Dermis microvascular lymphatic vessel endothelial cell (primary cell): ENCODE measurements around the gene TMEM11. TPM values are rescaled to one million over a fixed set of nuclear protein-coding genes. Genes with fewer than 3 reads are reported as not detected.
A peak's percentile ranks its signal among the peaks of the same experiment; 100 is the strongest.
"Not testable (repeated sequence)": the region's sequence is repeated elsewhere in the genome, so short reads cannot be mapped to it uniquely, and the experiment has no call there.

Experiments
- DNase-seq, 2 donors: peaks; one replicate each; pipeline versions ENCODE4 v3.0.0 to v3.0.0-alpha.2; 2010; ENCODE audit warnings: low read depth in 2 of 2
- total RNA-seq: library from RNA; depleted of rRNA; stranded (reverse); fragments of >200 nt; gene quantifications from 2 replicates; pipeline ENCODE4 v1.2.1, GENCODE V29; 2014

The TMEM11 gene
- total RNA-seq, 1 donor from 2014 or later = 16.9 TPM

DNA sequence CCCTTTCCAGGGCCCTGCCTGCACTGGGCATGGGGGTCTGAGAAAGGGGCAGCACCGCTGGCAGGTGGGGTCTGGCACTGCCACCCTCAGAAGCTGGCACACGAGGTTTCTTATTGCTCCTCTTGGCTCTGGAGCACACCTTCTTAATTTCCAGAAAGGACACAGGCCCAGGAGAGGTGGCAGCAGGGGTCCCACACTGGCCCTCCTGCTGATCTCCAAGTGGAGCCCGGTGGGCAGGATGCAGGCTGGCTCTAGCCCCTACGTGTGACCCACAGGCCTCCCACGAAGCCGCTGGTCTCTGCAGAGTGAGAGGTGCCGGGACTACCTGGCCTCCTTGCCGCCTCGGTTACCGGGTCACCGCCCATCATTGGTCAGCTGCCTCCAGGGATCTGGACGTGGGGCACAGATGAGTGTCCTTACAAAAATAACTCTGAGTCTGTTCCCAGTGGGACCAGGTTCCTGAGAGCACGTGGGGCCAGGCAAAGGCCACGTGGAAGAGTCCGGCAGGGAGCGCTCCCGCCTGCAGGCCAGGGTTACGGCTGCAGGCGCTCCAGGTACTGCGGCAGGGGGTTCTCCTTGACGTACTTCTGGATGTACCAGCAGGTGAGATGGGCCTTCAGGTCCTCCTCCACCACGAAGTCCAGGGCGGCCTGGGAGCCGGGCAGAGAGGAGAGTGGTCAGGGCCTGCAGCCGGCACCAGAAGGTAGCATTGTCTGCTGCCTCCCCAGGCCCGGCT lies 29.0 kb upstream of the TMEM11 start:
- DNase-seq = no peak

DNA sequence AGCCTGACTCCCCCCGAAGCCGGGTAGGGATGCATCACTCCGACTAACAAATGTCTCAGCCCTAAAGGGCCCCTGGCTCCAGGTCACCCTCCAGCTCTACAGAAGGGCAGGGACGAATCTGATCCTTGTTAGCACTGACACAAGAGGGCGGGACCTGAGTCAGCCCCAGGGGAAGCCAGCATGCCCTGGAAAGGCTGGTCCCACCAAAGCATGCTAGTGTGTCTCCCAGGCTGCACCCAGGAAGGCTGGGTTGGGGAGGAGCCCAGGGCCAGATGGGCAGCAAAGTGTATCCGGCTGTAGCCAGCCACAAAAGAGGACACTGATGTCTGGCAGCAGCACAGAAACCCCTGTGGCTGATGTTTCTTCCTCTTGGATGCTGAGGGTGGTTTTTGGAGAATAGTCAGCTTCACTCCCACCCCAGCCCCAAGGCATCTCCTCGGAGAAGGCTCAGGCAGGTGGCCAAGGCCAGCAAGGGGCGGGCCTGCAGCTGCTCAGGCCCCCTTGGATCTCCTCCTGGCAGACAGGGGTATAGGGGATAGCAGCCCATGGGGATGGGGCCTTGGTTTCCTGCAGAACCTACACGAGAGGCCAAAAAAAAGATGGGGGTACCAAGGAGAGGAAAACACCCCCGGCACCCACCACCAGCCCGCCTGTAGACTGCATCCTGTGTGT lies 28.2 kb upstream of the TMEM11 start:
- no peak for DNase-seq

DNA sequence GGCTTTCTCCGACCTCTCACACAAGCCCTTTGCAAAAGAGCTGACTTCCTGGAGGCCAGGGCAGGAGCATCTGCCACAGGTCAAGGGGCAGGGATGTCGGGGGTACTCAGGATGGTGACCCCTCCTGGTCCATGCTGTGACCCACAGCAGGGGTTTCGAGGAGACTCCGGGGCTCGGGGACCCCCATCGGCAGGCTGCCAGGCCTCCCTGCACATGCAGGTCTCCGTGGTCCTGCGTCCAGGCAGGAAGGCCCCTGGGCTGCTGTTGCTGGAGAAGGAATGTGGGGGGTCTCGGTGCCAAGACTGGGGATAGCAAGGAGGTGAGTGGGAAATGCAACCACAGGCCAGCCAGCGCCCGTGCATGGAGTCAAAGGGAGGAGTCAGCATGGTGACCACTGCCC lies 27.6 kb upstream of the TMEM11 start:
- no peak for DNase-seq

DNA sequence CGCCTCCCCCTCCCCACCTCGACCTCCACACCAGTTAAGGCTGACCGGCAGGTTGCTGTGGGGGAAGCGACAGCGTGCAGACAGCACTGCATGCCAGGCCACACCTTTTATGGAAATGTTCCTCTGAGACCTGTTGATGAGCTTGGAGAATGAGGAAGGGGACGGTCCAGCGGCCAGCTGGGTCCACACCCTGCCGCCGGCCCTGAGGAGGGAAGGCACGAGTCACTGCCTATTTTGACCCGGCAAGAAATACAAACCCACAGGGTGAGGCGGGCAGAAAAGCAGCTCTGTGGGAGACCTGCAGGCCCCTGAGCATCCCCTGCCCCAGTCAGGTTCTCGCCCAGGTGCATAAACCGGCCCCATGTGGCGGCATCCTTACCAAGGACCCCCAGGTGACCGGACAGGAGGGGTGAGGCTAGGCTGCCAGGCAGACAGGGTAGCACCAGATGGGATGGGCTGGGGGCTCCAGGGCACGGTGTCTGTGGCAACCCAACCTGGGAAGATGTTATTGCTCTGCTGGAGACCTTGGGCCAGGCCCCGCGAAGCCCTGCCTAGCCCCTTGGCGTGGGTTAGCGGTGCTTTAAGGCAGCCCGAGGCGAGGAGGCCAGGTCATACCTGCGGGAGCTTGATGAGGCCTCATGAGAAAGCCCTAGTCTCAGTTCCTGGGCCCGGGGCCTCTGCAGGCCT lies 26.6 kb upstream of the TMEM11 start:
- no peak for DNase-seq

DNA sequence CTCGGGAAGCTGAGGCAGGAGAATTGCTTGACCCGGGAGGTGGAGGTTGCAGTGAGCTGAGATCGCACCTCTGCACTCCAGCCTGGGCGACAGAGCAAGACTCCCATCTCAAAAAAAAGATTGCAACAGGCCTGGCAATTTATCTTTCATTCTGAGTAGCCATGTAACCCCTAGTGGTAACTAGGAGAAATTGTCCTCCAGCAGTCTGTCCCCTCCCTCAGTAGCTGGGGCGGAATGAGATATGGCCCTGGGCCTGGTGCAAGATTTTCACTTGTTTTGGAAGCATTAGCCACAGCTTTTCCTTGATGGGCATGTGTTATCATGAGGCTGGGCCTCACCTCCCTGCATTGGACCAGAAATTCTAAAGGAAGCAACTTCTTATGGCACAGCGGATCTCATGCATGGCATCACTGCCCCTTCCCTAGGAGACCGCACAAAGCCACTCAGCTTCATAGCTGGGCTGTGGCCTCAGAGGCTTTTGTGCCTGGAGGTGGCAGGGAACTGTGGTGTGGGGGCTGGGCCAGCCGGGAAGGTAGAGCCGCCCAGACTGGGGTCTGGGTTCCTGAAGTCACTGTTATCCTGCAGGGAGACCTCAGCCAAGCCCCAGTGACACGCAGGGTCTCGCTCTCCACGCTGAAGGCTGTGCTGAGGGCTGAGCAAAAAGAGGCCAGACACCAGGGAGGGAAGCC lies 25.9 kb upstream of the TMEM11 start:
- DNase-seq = peak in 1 of 2 donors; percentile 42

DNA sequence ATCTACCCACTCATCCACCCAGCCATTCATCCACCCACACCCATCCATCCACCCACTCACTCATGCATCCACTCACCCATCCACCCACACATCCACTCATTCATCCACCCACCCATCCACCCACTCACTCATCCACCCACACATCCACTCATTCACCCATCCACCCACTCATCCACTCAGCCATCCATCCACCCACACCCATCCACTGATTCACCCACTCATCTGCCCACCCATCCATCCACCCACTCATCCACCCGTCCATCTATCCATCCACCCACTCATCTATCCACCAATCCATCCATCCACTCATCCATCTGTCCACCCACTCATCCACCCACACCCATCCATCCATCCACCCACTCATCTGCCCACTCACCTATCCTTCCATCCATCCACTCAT lies 22.0 kb upstream of the TMEM11 start:
- DNase-seq = no peak

DNA sequence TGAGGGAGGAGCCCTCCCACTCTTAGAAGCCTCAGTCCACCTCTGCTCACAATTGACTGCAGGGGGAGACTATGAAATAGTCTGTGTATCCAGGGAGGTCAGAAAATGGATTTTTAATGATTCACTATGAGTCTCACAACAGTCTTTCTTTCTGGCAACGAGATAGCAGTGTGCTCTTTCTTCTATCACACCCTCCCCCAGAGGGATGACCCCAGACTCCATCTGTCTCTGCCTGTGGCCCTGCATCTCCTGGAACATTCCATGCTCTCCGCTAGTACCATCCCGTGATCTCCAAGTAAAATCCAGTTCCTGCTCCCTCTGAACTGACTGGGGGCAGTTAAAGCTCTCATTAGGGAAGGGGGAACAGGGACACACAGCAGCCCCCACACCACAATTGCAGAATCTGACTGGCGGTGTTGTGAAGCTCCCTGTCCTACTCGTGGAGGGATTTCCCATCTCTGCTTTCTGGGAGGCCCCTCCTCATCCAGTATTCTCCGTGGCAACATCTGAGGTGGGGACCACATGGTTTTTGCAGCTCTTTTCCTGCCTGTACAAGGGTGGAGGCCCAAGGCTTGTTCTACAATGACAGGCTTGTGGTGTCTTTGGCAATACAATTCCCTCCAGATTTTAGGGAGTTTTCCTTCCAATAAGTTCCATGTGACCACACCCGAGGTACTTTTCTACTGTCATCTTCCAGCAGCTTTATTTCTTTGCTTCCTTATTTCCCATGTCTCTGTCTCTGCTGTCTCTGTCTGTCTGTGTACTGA lies 19.8 kb upstream of the TMEM11 start:
- DNase-seq = no peak

DNA sequence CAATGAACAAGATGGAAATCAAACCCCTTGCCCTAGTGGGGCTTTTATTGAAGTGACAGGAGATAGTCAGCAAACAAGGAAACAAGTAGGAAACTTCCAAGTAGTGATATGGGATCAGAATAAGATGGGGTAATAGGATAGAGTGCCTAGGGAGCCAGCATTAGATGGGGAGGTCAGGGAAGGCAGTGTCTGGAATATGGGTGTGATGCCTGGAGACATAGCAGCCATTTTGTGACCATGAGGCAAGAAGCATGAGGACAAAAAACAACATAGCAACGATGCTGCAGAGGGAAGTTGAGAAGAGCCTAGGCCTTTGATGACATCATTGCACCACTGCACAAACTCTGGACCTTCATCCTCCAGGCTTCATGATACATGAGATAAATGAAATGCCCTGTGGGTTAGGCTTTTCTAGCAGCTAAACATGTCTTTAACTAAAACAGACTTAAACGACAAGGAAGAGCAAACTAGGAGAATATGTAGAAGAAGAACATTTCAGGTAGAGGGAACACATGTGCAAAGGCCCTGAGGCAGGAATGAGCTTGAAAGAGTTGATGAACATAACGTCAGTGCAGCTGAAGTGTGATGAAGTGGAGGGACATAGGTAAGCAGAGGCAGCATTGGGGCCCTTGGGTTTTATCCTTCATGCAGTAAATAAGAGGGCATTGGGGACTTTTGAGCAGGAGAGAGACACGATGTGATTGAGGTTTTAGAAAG lies 18.2 kb upstream of the TMEM11 start:
- no peak for DNase-seq

DNA sequence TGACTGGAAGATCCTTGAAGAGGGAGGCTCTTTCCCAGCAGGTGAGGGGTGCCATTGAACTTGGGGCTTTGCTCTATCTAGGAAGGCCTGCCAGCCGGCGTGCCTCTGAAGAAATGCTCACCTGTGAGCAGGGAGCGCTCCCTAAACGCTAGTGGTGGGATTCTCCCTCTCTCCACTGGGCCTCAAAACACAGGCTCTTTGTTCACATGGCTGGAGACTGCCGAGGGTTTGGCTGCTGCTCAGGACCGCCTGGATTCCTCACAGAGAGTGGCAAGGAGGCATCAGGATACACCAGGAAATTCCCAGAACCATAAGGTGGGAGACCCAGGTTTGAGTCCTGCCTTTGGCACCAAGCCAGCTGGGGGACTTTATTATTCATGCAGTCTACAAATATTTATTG lies 17.6 kb upstream of the TMEM11 start:
- no peak for DNase-seq

DNA sequence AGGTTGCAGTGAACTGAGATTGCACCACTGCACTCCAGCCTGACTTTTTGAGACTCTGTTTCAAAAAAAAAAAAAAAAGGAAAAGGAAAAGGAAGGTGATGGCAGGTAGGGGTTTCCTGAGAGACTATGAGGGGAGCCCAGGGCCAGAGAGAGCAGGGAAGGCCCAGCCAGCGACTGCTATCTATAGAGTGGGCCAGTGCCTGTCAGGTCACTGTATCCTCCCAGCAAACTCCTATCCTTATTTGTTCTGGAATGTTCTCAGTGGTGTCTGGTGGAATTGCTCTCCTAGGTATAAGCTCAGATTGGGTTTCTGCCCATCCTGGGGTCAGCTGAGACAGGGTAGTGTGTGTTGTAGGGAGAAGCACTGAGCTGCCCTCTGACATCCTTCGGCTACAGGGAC lies 14.9 kb upstream of the TMEM11 start:
- DNase-seq = no peak

DNA sequence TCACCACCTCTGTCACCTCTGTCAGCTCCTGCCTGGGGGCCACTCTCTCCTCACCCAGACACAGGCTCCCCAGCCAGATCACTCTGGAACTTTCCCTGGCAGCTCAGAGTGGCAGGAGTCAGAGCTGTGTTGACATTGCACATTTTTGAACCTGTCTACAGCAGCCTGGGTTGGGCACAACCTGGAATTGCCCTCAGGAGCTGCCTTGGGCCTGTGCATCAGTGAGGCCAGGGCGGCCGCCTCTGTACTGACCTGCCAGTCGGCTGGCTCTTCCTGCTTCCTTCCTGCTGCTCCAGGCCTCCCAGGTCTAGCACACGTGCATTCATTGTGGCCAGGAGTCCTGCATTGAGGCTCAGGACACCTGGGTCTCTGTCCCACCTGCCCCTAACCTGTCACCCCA lies 14.2 kb upstream of the TMEM11 start:
- DNase-seq = peak in 1 of 2 donors; percentile 20

DNA sequence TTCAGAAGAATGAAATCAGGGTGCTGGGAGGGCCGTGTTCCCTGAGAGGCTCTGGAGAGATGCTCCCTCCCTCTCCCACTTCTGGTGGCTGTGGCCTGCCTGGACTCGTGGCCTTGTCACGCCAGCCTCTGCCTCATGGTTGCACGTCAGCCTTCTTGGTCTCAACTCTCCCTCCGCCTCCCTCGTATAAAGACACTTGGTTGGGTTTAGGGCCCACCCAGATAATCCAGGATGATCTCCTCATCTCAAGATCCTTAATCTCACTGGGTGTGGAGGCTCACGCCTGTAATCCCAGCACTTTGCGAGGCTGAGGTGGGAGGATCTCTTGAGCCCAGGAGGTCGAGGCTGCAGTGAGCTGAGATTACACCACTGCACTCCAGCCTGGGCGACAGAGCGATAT lies 13.3 kb upstream of the TMEM11 start:
- not testable (repeated sequence) for DNase-seq

DNA sequence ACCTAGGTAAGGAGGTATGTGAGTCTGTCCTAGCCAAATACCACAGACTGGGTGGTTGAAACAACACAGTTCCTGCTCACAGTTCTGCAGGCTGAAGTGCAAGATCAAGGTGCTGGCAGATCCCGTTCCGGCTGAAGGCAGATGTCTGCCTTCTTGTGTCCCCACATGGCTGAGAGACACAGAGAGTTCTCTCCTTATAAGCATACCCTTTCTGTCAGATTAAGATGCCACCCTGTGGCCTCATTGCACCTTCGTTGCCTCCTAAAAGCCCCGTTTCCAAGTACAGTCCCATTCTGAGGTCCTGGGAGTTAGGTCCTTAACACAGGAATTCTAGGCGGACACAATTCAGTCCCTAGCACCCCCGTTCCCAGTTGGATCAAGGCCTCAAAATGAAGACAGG lies 9.1 kb upstream of the TMEM11 start:
- no peak for DNase-seq

DNA sequence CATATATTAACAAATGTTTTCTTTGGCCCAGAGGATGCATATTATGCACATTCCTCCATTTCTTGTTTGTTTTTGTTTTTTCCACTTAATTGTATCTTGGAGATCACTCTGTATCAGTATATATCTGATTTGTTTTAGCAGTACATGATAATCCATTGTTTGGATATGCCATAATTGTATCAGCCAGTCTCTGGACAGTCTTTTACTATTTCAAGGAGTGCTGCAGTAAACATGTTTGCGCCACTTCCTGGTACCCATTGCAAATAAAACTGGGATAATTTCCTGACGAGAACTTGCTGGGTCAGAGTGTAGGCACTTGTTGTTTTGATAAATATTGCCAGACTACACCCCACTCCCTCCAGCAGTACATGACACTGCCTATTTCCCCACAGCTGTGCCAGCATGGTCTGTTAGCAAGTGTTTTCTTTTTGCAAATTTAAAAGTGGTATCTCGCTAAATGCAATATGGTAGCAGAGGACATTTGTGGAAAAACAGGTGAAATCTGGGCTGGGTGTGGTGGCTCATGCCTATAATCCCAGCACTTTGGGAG lies 4.9 kb upstream of the TMEM11 start:
- DNase-seq = peak in 1 of 2 donors; percentile 71

DNA sequence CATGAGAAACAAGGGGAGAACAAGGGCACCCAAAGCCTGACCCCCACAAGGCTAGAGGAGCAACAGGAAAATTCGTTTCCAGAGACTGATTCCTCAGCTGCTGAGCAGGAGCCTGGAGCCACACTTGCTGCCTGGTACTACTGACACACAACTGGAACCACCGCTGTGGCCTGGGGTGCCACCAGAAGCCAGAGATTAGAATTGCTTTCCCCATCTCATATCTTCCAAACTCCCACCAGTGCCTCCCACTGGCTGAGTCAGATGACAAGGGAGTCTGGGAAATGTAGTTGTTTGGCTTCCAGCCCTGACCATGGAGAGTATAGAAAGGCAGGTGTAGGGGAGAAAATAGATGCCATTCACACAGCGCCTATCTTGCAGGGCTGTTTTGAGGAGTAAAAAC lies 4.1 kb upstream of the TMEM11 start:
- peak in 1 of 2 donors; percentile 30 for DNase-seq

DNA sequence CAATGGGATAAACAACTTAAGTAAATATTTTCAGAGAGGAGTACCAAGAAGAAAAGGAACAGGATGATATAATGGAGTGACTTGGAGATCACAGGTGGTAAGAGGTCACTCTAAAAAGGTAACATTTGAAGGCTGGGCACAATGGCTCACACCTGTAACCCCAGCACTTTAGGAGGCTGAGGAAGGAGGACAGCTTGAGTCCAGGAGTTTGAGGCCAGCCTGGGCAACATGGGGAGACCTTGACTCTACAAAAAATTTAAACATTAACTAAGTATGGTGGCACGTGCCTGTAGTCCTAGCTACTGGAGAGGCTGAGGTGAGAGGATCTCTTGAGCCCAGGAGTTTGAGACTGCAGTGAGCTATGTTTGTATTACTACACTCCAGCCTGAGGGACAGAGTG lies 3.4 kb upstream of the TMEM11 start:
- DNase-seq = no peak

DNA sequence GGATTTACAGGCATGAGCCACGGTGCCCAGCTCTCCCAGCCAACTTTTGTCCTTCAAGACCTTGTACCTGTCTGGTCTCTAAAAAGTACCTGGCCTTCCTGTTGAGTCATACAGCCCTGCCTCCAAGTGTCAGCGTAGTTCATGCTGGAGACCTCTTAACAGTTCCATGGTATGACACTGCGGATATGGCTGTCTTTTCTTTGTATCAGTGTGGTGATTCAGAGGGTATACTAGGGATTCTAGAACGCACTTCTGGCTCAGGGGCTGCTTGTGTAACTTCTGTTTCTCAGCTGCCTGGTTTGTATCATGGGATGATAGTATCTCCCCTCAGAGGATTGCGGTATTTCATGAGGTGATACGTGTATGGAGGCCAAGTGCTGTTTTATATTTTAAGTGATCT lies 2.0 kb upstream of the TMEM11 start:
- DNase-seq = no peak

DNA sequence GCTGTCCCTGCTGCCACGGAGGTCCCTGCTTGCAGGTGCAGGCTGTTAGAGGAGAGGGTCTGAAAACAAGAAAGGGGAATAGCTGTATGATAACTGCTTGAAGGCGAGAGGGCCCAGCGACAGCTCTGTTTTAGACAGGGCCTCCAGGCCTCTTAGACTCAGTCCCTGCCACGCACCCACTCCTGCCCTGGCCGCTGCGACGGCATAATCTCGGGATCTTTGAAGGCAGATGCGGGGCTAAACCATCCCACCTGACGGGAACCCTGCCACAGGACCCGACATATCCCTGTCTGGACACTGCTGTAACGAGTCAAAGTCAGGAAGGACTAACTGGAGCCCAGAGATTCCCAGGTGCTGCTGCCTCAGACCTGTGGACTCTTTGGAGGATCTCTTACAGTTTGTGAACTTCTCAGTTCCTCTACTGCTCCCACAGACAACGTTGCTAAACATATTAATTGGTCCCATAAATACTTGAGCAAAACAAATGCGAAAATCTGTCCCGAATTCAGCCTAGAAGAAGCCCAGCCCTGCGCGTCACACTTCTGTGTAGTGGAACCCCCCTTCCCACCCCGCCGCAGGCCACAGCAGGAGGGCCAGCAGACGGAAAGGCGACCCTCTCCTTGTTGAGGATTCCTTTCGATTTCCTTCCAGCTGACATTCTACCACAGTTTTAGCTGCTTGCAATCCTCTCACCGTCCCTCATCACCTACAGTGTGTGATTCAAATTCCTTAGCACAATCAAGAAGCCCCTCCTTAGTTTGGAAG lies 998 bp upstream of the TMEM11 start:
- DNase-seq = peak in 1 of 2 donors; percentile 12

DNA sequence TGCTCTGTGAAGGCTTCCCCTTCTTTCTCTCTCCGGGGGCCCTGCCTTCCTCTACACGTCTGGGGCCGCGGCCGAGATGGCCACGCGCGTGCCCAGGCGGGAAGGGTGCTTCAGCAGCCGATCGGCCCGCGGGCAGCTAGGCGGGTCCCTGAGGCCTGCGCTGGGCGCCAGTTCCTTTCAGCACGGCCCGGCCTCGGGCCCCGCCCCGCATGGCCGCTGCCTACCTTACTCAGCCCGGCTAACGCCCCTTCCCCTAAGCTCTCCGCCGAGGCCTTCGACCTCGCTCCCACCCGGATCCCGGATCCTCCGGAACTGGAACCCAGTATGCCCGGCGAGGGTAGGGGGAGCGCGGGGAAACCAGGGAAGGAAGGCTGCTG lies 335 bp downstream of the TMEM11 start:
- DNase-seq = peak in 1 of 2 donors; percentile 76
